Endodermal cell (in vitro differentiated cells): ENCODE data around the gene PRCD. TPM values are rescaled to one million over a fixed set of nuclear protein-coding genes. Genes with fewer than 3 reads are reported as not detected.

Source experiments
- DNase-seq: peaks from one replicate; pipeline ENCODE4 v3.0.0-alpha.2; 2017
- H3K27ac ChIP-seq: 2 replicates; pipeline ENCODE4 v1.5.1; 2013; ENCODE audit warnings: mild to moderate bottlenecking, low read depth, low read length, moderate library complexity
- H3K27me3 ChIP-seq: 2 replicates; pipeline ENCODE4 v1.6.1; 2013; ENCODE audit warnings: mild to moderate bottlenecking, low read length, moderate library complexity; ENCODE audit not compliant: insufficient read depth, control insufficient read depth, poor library complexity, severe bottlenecking
- H3K36me3 ChIP-seq: 2 replicates; pipeline ENCODE4 v1.7.0; 2013; ENCODE audit warnings: mild to moderate bottlenecking, low read length, moderate library complexity; ENCODE audit not compliant: control insufficient read depth, insufficient read depth
- H3K4me1 ChIP-seq: one replicate; pipeline ENCODE4 v1.7.0; 2013; ENCODE audit warnings: low read length; ENCODE audit not compliant: control insufficient read depth, insufficient read depth
- H3K4me3 ChIP-seq: 2 replicates; pipeline ENCODE4 v1.5.1; 2013; ENCODE audit warnings: mild to moderate bottlenecking, low read length, moderate library complexity
- H3K9ac ChIP-seq: 2 replicates; pipeline ENCODE4 v1.6.1; 2013; ENCODE audit warnings: mild to moderate bottlenecking, low read length, moderate library complexity; ENCODE audit not compliant: poor library complexity, severe bottlenecking; ENCODE audit errors: extremely low read depth
- H3K9me3 ChIP-seq: 2 replicates; pipeline ENCODE4 v1.6.1; 2013; ENCODE audit warnings: mild to moderate bottlenecking, low read length, moderate library complexity; ENCODE audit not compliant: control insufficient read depth
- H3K27ac Mint-ChIP-seq: 2 replicates; pipeline ENCODE4 v1.8.0; 2020; ENCODE audit warnings: mixed read lengths
- H3K27me3 Mint-ChIP-seq: 2 replicates; pipeline ENCODE4 v1.8.0; 2021; ENCODE audit warnings: mild to moderate bottlenecking, mixed read lengths; ENCODE audit not compliant: insufficient read depth
- H3K36me3 Mint-ChIP-seq: 2 replicates; pipeline ENCODE4 v1.8.0; 2020; ENCODE audit warnings: low read depth, mixed read lengths
- H3K4me1 Mint-ChIP-seq: 2 replicates; pipeline ENCODE4 v1.8.0; 2020; ENCODE audit warnings: mixed read lengths
- H3K4me3 Mint-ChIP-seq: 2 replicates; pipeline ENCODE4 v1.8.0; 2020; ENCODE audit warnings: mild to moderate bottlenecking, moderate library complexity, mixed read lengths
- H3K9me3 Mint-ChIP-seq: 2 replicates; pipeline ENCODE4 v1.8.0; 2020; ENCODE audit warnings: mild to moderate bottlenecking, mixed read lengths
- WGBS, 2 experiments: methylation state at CpG; one replicate each; pipeline versions ENCODE4 v1.1.5 to v1.1.7; 2013; ENCODE audit warnings: missing lambda C conversion rate in 2 of 2, mixed read lengths in 1 of 2; ENCODE audit not compliant: insufficient coverage in 1 of 2, insufficient read length in 1 of 2; 5-methylcytosine and 5-hydroxymethylcytosine counted together
- total RNA-seq, 2 donors: library from RNA; stranded (reverse); fragmentation: NEBNext Ultra II Directional in 1 of 2; extraction: Animal tissue kit (Norgen Biotek cat#: 25700) in 1 of 2; gene quantifications; 2 replicates in 1 of 2; 3 replicates in 1 of 2; pipeline ENCODE4 v1.2.1, GENCODE V29; 2021
- TF ChIP-seq, protein P1 (sequence below): fragments of 200-600 bp; sonication (generic); conservative IDR thresholded peaks from 2 replicates; pipeline ENCODE4 v1.5.0; 2021; ENCODE audit warnings: antibody characterized with exemption, mild to moderate bottlenecking

PRCD gene
- total RNA-seq, 2 donors from 2014 or later = 3.2 to 4.8 TPM

- Histone ChIP-seq H3K36me3 (no peaks in the 10 kb centered on the region), H3K27me3 (no peaks in the 10 kb centered on the region), H3K9me3 (no peaks in the 10 kb centered on the region), H3K4me1 (peaks cover 6% of the 10 kb centered on the region), H3K27ac (no peak overlapping the region), H3K4me3 (no peak overlapping the region), H3K9ac (no peak overlapping the region)
- 92 to 95% methylated on average over 8 to 9 of the region's 9 CpGs for WGBS, 2 experiments
- H3K9me3 Mint-ChIP-seq = no peaks in the 10 kb centered on the region
- no peak overlapping the region for H3K27ac Mint-ChIP-seq
- no peak overlapping the region for H3K4me3 Mint-ChIP-seq
- TF ChIP-seq, protein P1, sequence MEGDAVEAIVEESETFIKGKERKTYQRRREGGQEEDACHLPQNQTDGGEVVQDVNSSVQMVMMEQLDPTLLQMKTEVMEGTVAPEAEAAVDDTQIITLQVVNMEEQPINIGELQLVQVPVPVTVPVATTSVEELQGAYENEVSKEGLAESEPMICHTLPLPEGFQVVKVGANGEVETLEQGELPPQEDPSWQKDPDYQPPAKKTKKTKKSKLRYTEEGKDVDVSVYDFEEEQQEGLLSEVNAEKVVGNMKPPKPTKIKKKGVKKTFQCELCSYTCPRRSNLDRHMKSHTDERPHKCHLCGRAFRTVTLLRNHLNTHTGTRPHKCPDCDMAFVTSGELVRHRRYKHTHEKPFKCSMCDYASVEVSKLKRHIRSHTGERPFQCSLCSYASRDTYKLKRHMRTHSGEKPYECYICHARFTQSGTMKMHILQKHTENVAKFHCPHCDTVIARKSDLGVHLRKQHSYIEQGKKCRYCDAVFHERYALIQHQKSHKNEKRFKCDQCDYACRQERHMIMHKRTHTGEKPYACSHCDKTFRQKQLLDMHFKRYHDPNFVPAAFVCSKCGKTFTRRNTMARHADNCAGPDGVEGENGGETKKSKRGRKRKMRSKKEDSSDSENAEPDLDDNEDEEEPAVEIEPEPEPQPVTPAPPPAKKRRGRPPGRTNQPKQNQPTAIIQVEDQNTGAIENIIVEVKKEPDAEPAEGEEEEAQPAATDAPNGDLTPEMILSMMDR = no peak
- peaks cover 22% of the 10 kb centered on the region for H3K4me1 Mint-ChIP-seq
- peaks cover 1% of the 10 kb centered on the region for H3K27me3 Mint-ChIP-seq
- H3K36me3 Mint-ChIP-seq = no peaks in the 10 kb centered on the region
- DNase-seq = no peak
Observed at GRCh38 chr17:76549215-76549518, 9.3 kb downstream of the PRCD start.

GRCh38 chr17:76549539-76549938 is 9.7 kb downstream of the PRCD start:
- Histone ChIP-seq H3K27me3 (no peaks in the 10 kb centered on the region), H3K9me3 (no peaks in the 10 kb centered on the region), H3K9ac (no peak overlapping the region), H3K36me3 (no peaks in the 10 kb centered on the region), H3K27ac (no peak overlapping the region), H3K4me3 (no peak overlapping the region), H3K4me1 (peaks cover 2% of the 10 kb centered on the region)
- Mint-ChIP-seq H3K4me3 (no peak overlapping the region), H3K36me3 (no peaks in the 10 kb centered on the region), H3K9me3 (no peaks in the 10 kb centered on the region), H3K27ac (no peak overlapping the region), H3K4me1 (peaks cover 18% of the 10 kb centered on the region), H3K27me3 (peaks cover 1% of the 10 kb centered on the region)
- no peak for DNase-seq
- WGBS, 2 experiments = 84 to 91% methylated on average over 4 to 5 of the region's 7 CpGs
- TF ChIP-seq, protein P1 = no peak

DNA sequence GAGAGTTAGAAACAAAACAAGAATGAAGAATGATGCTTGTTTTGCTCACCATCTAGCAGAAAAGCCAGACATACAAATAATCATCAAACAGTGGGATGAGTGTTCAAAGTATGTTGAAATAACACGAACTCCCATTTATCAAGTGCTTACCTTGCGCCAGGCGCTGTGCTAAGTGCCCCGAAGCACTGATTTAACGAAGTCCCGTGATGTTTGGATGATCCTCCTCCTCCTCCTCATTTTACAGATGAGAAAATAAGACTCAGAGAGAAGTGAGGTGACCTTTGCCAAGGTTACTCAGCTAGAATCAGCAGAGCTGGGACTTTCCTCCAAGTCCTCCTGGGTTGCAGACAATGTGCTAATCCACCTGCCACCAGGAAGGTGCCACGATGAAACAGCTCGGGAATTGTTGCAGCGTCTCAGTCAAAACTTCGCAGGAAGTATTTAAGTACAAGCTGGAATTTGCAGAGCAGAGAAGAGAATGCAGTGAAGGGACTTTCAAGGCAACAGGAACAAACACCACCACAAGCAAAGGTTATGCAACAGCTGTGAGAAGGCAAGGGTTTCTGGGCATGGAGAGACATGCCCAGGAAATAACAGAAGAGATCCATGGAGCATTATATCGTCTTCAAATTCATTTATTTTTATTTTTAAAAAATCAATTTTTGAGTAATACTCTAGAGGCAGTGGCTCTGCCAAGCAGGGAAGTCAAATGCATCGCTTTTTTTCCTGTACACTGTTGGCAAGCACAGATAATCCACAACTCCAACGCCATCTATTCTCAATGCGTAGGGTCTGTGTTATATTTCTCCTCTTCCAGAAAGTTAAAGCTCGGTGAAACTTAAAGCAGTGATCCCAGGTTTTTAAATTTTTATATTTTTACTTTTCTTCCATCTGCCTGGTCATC is 11.1 kb downstream of the PRCD start:
- Mint-ChIP-seq H3K36me3 (no peaks in the 10 kb centered on the region), H3K27ac (no peak overlapping the region), H3K9me3 (no peaks in the 10 kb centered on the region), H3K4me1 (peaks cover 14% of the 10 kb centered on the region), H3K4me3 (no peak overlapping the region), H3K27me3 (peaks cover 1% of the 10 kb centered on the region)
- Histone ChIP-seq H3K4me1 (no peaks in the 10 kb centered on the region), H3K9me3 (no peaks in the 10 kb centered on the region), H3K36me3 (no peaks in the 10 kb centered on the region), H3K4me3 (no peak overlapping the region), H3K9ac (no peak overlapping the region), H3K27me3 (no peaks in the 10 kb centered on the region), H3K27ac (no peak overlapping the region)
- peak; percentile 56 for DNase-seq
- TF ChIP-seq, protein P1 = no peak
- WGBS, 2 experiments = 86 to 89% methylated on average over 13 to 15 of the region's 15 CpGs
